Activated T-helper 17 cell treated with anti-CD3 and anti-CD28 coated beads, Interleukin-2, amount 50 U/mL, for 72 hours (primary cell): ENCODE measurements around the gene DENND11. TPM values are rescaled to one million over a fixed set of nuclear protein-coding genes. Genes with fewer than 3 reads are reported as not detected.

Experiments used
- ATAC-seq: fragments of 150-1000 bp; cut with Tn5 transposase; replicated peaks from 2 replicates; pipeline ENCODE4 v1.10.0; 2021; ENCODE audit warnings: mild to moderate bottlenecking, moderate library complexity
- H3K27ac Mint-ChIP-seq: one replicate; pipeline ENCODE4 v1.8.0; 2022; ENCODE audit warnings: mixed read lengths
- H3K27me3 Mint-ChIP-seq: one replicate; pipeline ENCODE4 v1.8.0; 2022; ENCODE audit warnings: mixed read lengths
- H3K36me3 Mint-ChIP-seq: one replicate; pipeline ENCODE4 v1.8.0; 2022; ENCODE audit warnings: low read depth, mild to moderate bottlenecking, mixed read lengths
- H3K4me1 Mint-ChIP-seq: one replicate; pipeline ENCODE4 v1.8.0; 2022; ENCODE audit warnings: mixed read lengths
- H3K4me3 Mint-ChIP-seq: one replicate; pipeline ENCODE4 v1.8.0; 2022; ENCODE audit warnings: mild to moderate bottlenecking, mixed read lengths
- H3K9me3 Mint-ChIP-seq: one replicate; pipeline ENCODE4 v1.8.0; 2022; ENCODE audit warnings: mixed read lengths
- total RNA-seq, 2 donors: library from RNA; stranded (reverse); gene quantifications; one replicate each; pipeline ENCODE4 v1.2.3, GENCODE V29; 2022

Gene DENND11
- total RNA-seq, 2 donors from 2014 or later = 19.5 to 36.1 TPM

DNA sequence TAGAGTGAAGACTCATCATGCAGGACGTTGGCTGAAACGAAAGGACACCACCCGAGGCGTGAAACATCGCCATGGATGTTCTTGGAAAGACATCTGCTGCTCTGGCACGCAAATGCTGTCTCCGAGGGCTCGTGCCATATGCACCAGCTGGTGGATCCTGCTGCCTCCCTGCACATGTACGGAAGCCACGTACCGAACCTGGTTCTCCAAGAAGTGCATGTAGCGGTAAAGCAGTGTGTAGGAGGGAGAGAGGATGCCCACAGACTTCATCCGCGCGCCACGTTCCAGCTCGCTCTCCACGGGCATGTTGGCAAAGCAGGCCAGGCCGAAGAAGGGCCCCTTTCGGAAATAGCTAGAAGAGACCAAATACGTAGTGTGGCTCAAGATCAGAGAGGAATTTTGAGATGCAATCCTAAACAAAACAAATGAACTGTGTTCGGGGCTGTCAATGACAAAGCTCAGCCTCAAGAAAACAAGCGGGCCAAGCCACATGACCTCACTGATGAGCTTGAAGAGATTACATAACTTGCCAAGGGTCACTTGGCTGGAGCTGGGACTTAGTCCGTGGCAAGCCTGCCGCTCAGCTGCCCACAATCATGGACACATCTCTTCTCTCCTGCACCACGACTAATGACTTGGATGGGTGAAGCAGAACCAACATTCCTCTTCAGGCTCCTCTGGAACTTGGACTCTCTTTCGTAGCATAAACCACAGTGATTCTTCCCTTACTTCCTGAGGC, 16.5 kb downstream of the DENND11 start:
- no peak overlapping the region for H3K4me3 Mint-ChIP-seq
- no peak for ATAC-seq

DNA sequence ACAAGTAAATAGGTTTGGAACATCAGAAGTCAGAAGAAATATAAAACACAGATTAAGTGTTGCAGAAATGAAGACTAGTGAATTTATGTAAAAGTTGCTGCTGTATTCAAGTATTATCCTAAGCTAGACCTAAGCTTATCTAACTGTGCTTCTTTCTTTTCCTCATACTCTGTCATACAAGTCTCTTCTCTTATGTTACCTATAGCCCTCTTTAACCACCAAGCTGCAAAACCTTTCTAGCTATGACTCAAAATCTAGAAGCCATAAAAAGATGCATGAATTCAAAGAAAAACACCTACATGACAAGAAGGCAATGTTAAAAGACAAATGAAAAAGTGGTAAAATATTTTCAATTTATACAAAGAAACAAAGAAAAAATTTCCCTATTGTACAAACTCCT, 23.0 kb downstream of the DENND11 start:
- peaks cover 61% of the 10 kb centered on the region for H3K36me3 Mint-ChIP-seq
- H3K4me1 Mint-ChIP-seq = peaks cover 11% of the 10 kb centered on the region
- peak; percentile 86 for ATAC-seq
- no peaks in the 10 kb centered on the region for H3K27me3 Mint-ChIP-seq
- peak overlapping the region; percentile 16 for H3K4me3 Mint-ChIP-seq
- H3K9me3 Mint-ChIP-seq = no peaks in the 10 kb centered on the region
- H3K27ac Mint-ChIP-seq = peak overlapping the region; percentile 56

More for the DNA sequence above, 16.5 kb downstream of the DENND11 start:
- peaks cover 5% of the 10 kb centered on the region for H3K4me1 Mint-ChIP-seq
- no peak overlapping the region for H3K27ac Mint-ChIP-seq
- peaks cover 64% of the 10 kb centered on the region for H3K36me3 Mint-ChIP-seq
- H3K27me3 Mint-ChIP-seq = no peaks in the 10 kb centered on the region
- H3K9me3 Mint-ChIP-seq = no peaks in the 10 kb centered on the region

DNA sequence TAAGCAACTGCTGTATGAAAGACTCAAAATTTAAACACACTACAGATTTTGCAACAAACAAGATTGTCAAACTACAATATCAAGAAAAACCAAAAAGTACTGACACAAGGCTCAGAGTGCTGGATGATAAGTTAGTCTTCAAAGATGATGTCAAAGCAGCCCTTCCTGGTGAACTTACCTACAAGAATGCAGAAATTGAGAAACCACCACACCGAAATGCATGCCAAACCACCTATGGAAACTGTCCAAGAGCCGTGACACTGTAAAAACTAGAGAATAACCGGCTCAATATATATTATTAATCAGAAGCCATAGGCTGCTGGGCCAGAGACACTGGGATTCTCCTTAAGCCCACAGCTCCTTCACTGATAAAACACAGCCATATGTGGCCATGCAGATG, 25.3 kb downstream of the DENND11 start:
- Mint-ChIP-seq H3K4me1 (peaks cover 11% of the 10 kb centered on the region), H3K4me3 (no peak overlapping the region), H3K36me3 (peaks cover 48% of the 10 kb centered on the region), H3K9me3 (no peaks in the 10 kb centered on the region), H3K27ac (no peak overlapping the region), H3K27me3 (no peaks in the 10 kb centered on the region)
- ATAC-seq = no peak

DNA sequence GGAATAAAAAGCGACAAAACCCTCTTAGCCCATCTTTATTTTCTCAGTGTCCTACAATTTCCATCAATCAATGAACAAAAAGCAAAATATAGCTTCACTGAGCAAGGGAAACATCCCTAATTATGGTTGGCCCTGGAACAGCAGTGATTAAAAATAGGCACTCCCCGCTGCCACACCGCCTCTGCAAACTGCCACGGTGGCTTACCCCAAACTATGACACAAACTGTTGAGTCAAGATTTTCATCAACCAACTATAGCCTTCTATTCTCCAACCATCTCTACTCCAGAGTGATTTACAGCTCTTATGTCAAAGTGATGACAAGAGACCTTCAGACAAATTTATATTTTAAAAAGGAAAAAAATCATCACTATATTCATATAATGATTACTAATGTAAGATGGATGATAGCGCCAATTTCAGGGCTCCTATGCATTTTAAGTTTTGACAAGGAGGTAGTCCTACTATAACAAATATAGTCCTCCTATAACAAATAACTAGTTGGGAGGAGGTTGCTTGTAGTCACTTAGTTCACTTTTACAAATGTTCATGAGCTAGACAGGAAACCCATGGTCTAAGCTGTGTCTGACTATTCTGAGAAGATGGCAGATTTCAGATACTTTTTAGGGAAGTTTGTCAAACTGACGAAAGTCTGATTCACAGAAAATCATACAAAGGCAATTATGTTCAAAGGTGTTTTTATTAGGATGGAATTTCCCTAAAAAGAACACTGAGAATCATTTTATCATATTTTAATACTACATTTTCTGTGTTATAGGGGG, 26.3 kb downstream of the DENND11 start:
- peak; percentile 85 for ATAC-seq
- Mint-ChIP-seq H3K27me3 (no peaks in the 10 kb centered on the region), H3K4me3 (no peak overlapping the region), H3K4me1 (peaks cover 11% of the 10 kb centered on the region), H3K36me3 (peaks cover 41% of the 10 kb centered on the region), H3K9me3 (no peaks in the 10 kb centered on the region), H3K27ac (peak overlapping the region; percentile 20)

DNA sequence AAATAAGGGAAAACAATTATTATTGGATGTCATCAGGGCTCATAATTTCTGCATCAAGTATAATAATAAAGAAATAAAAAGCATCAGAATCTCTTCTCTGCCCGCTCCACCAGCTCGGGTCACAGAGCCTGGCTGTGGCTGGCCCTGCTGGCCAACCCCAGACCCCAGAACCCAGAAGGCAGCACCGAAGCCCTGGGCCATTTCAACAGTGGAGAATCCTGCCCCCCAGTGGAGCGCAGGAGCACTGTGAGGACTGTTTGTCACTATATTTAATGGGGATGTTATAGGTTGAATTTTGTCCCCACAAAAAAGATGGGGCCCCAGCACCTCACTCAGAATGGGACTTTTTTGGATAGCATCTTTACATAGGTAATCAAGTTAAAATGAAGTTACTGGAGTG, 27.3 kb downstream of the DENND11 start:
- peaks cover 40% of the 10 kb centered on the region for H3K36me3 Mint-ChIP-seq
- H3K4me1 Mint-ChIP-seq = peaks cover 11% of the 10 kb centered on the region
- H3K4me3 Mint-ChIP-seq = no peak overlapping the region
- no peaks in the 10 kb centered on the region for H3K9me3 Mint-ChIP-seq
- H3K27me3 Mint-ChIP-seq = no peaks in the 10 kb centered on the region
- ATAC-seq = no peak
- peak overlapping the region; percentile 20 for H3K27ac Mint-ChIP-seq

DNA sequence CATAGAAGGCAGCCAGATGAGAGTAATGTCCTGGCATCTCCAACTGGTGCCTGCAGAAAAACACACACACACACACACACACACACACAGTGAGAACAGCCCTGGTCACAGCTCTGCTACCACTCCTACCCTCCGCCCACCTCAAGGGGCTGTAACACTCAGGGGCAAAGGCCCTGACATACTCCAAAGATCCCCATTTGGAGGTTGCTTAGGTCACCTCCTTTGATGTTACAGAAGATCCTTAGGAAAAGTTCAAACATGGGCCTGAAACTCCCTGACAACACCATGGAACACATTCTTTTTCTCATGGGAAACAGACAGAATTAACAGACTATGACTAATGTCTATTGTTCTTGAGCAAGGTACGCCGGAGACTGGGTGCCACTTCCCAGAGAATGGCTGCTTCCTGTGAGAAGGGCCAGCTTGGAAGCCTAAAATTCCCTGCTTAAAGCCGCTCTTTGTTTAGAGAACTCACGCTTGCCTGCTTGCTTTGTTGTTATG, 27.7 kb downstream of the DENND11 start:
- Mint-ChIP-seq H3K4me1 (peaks cover 10% of the 10 kb centered on the region), H3K4me3 (no peak overlapping the region), H3K27me3 (no peaks in the 10 kb centered on the region), H3K36me3 (peaks cover 38% of the 10 kb centered on the region), H3K9me3 (no peaks in the 10 kb centered on the region), H3K27ac (peak overlapping the region; percentile 56)
- no peak for ATAC-seq

DNA sequence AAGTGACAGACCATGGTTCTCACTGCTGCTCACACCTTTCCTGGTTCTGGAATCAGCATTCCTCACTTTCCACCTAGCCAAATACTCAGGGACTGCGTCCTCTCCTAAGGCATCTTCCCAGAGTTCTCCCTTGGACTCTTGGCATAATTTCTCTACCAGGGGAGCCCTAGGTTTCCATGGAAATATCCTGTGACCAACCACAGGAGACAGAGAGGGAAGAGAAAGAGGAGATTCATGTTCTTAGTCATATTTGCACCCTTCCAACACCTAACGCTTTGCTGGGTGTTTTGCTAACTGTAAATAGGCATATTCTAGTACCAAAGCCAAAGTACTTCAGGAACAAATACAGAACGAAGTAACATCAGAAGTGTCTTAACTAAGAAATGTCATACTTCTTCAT, 28.6 kb downstream of the DENND11 start:
- no peak overlapping the region for H3K27ac Mint-ChIP-seq

DNA sequence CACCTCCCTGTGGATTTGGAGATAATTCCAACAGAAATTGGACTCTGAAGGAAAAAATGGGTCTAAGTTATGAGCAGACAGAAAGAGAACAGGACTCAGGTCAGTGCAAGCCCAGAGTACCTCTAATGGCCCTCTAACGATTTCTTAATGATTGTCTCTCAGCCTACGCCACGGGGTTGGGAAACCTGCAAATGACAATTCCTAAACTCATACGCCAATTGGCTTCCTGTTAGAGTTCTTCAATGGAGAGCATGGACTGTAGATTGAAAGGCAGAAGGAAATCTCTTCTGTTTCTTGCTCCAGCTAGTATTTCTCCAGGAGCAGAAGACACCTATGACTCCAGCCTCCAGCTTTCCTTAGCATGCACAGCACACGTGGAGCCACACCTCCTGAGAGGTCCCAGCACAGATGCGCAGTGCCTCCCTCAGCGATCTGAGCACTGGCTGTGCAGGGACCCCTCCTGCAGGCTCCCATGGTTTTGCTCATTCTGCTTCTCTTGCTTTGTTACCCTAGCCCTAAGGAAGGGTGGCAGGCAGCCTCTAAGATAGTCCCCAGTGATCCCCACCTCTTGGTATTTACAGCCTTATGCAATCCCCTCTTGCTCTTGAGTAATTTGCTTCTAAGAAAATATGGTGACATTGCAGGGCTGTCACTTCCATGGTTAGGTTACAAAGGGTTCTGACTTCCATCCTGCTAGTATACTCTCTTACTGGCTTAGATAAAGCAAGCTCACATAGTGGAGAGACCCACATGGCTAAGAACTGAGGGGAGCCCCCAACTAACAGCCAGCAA, 30.1 kb downstream of the DENND11 start:
- Mint-ChIP-seq H3K36me3 (peaks cover 32% of the 10 kb centered on the region), H3K27ac (no peak overlapping the region), H3K9me3 (no peaks in the 10 kb centered on the region), H3K27me3 (no peaks in the 10 kb centered on the region), H3K4me1 (peaks cover 4% of the 10 kb centered on the region), H3K4me3 (no peak overlapping the region)
- no peak for ATAC-seq

More for the DNA sequence above, 28.6 kb downstream of the DENND11 start:
- Mint-ChIP-seq H3K27me3 (no peaks in the 10 kb centered on the region), H3K36me3 (peaks cover 32% of the 10 kb centered on the region), H3K9me3 (no peaks in the 10 kb centered on the region), H3K4me3 (no peak overlapping the region), H3K4me1 (peaks cover 4% of the 10 kb centered on the region)
- ATAC-seq = no peak

DNA sequence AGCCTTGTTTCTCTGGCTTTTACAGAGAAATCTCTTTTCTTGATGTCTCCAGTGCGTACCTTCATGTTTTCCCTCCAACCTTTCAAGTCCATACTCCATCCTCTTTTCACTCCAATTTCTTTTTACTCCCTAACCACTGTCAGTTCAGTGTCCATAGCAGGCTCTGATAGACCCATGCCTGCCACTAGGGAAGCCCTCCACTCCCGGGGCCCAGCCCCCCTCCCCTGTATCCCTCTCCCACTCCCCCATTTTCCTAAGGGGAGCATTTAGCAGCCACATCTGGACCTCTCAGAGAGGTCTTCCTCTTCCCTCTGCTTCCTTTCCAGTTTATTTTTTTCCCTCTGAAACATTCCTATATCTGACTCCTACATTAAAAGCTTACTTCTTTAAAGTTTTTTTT, 33.1 kb downstream of the DENND11 start:
- no peak for ATAC-seq
- Mint-ChIP-seq H3K27ac (no peak overlapping the region), H3K9me3 (no peaks in the 10 kb centered on the region), H3K27me3 (no peaks in the 10 kb centered on the region), H3K4me1 (peaks cover 6% of the 10 kb centered on the region), H3K4me3 (no peak overlapping the region), H3K36me3 (peaks cover 39% of the 10 kb centered on the region)

DNA sequence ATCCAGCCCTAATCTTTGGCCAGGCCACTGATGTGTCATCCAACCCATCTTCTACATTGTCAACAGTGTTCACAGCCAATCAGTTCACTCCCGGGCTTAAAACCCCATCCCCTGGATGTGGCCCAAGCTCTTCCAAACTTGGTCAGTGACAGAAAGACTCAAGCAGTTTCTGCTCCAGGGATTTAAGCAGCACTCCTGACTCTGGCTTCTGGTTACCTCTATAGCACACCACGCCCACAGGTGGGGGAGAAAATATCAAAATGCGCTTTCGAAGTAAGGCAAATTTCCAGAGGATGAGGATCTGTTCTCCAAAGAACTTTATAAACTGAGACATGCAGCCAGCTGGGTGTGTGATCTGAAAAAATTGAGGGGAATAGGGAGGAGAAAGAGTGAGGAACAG, 35.9 kb downstream of the DENND11 start:
- H3K4me1 Mint-ChIP-seq = peaks cover 6% of the 10 kb centered on the region
- peak overlapping the region; percentile 61 for H3K27ac Mint-ChIP-seq
- H3K4me3 Mint-ChIP-seq = no peak overlapping the region
- no peak for ATAC-seq
- H3K9me3 Mint-ChIP-seq = no peaks in the 10 kb centered on the region
- peaks cover 52% of the 10 kb centered on the region for H3K36me3 Mint-ChIP-seq
- H3K27me3 Mint-ChIP-seq = no peaks in the 10 kb centered on the region

DNA sequence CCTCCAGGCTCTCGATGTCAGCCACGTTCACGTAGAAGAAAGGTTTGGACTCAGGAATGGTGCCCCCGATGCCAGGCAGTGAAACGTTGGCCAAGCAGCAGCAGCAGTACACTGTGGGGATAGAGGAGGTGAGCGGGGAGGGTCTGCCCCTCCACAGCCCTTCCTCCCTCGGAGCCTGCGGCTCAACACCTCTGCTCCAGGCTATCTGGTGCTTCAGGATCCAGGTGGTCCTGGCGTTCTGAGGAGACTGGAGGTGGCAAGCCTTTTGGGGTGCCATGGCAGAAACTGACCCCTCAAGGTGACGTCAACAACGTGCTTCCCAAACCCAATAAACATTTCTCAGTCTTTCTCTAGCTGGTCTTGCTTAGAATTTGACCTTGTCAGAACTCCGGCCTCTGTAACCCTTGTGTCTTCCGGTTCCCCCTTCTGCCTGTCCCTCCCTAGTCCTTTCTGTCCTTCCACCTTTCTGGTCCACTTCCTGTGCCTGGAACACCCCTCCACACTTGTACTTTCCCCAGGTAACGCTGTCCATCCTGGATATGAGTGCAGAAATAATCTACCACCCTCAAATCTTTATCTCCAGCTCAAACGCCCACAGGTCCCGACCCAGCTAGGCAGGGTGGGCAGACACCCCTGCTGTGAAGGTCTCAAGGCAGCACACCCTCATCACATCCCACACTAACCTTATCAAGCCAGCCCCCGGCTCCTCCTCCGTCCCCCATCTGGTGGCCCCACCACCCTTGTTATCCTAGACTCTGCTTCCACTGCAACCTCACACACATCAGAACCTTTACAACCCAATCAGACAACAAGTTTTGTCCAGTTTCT, 36.5 kb downstream of the DENND11 start:
- no peak overlapping the region for H3K4me3 Mint-ChIP-seq
- peak overlapping the region; percentile 61 for H3K27ac Mint-ChIP-seq
- peaks cover 58% of the 10 kb centered on the region for H3K36me3 Mint-ChIP-seq
- H3K4me1 Mint-ChIP-seq = peaks cover 6% of the 10 kb centered on the region
- H3K9me3 Mint-ChIP-seq = no peaks in the 10 kb centered on the region
- ATAC-seq = no peak
- H3K27me3 Mint-ChIP-seq = no peaks in the 10 kb centered on the region

DNA sequence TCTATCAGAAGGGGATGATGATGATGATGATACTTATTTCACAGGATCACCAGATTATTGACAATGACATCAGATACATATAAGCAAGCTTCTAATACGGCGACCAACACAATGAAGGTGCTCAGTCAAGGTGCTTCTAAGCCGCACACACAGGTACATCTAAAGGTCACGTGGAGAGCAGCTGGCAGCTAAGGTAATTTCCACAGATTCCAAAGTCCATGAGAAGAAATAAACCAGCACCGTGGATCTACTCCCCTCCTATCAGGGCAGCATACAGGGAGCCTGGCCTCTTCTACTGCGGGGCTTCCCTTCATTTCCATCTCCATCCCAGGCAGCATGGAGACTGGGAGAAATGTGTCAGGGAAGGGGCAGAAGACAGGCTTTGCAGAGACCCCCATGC, 37.5 kb downstream of the DENND11 start:
- Mint-ChIP-seq H3K27me3 (no peaks in the 10 kb centered on the region), H3K9me3 (no peaks in the 10 kb centered on the region), H3K27ac (peak overlapping the region; percentile 61), H3K4me3 (no peak overlapping the region), H3K4me1 (peaks cover 6% of the 10 kb centered on the region), H3K36me3 (peaks cover 61% of the 10 kb centered on the region)
- no peak for ATAC-seq

DNA sequence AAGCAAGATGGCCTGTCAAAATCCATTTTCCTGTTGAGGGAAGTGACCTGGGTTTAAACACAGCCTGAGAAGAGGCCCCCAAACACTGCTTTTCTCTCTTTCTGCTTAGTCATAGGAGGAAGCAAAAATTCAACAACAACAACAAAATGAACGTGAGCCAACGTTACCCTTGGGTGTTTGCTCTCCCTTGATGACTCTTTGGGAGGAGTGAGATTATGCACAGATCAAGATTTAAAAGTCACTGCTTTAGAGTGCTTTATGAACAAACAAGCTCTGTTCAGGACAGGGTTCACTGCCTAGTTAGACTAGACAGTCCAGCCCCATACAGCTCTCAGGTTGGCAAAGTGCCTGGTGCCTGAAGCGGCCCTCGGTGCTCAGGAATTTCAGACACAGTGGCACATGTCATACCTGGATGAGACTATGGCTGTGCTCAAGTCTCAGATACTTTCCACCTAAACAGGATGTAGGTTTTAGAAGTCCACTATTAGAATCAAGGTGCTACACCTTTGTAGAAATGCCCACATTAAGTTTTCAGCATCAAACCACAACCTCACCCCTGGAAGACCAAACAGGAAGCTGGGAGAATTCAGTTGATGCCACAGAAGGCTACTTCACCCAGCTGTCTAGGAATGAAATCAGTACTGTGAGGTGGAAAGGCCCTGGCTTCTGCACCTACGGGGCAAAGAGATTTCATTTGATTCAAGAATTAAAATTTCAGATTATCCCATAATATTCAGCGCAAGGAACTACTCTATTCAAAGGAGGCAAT, 38.7 kb downstream of the DENND11 start:
- H3K4me3 Mint-ChIP-seq = no peak overlapping the region
- peaks cover 73% of the 10 kb centered on the region for H3K36me3 Mint-ChIP-seq
- peak overlapping the region; percentile 61 for H3K27ac Mint-ChIP-seq
- no peaks in the 10 kb centered on the region for H3K9me3 Mint-ChIP-seq
- peak; percentile 32 for ATAC-seq
- H3K4me1 Mint-ChIP-seq = peaks cover 6% of the 10 kb centered on the region
- H3K27me3 Mint-ChIP-seq = no peaks in the 10 kb centered on the region
